DMS114 treated with DMSO at 0.1 percent for 48 hours (cell line): ENCODE results near the gene LRRC2.

Source experiments
- DNase-seq: peaks from one replicate; lab custom pipeline; 2025; ENCODE audit not compliant: unreplicated experiment; lab: John Stamatoyannopoulos, UW

LRRC2 gene

DNA sequence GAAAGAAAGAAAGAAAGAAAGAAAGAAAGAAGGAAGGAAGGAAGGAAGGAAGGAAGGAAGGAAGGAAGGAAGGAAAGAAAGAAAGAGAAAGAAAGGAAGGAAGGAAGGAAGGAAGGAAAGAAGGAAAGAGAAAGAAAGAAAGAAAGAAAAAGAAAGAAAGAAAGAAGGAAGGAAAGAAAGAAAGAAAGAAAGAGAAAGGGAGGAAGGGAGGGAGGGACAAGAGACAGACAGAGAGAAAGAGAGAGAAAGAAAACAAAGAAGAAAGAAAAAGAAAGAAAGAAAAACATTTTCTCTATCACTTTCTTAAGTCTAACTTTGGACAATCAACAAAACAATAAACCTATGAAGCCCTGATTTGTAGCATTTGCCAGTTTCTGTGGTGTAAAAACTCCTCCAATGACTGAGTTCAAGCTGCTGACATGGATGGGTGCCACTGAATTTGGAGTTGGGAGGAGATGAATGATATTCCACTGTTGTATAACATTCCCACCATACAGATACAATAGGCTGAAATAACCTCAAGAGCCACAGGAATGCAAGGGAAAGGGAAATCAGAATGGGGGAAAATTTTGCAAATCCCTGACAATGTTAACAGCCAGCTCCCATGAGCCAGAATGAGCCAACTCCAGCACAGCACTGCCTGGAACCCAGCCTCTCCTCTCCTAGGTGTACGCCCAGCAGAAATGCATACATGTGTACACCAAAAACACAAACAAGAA, 83.3 kb downstream of the LRRC2 start:
- DNase-seq: no peak

DNA sequence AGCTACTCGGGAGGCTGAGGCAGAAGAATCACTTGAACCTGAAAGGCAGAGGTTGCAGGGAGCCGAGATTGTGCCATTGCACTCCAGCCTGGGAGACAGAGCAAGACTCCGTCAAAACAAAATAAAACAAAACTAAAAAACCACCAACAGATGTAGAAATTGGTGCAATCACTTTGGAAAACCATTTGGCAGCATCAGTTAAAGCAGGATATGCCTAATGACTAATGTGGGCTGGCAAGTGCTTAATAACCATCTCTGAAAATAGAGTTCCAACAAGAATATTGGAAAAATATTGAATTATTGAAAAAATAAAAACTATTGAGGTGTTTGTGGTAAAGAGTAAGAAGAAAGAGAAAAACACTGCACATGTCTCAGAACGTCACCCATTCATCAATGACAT, 84.5 kb downstream of the LRRC2 start:
- no peak for DNase-seq

DNA sequence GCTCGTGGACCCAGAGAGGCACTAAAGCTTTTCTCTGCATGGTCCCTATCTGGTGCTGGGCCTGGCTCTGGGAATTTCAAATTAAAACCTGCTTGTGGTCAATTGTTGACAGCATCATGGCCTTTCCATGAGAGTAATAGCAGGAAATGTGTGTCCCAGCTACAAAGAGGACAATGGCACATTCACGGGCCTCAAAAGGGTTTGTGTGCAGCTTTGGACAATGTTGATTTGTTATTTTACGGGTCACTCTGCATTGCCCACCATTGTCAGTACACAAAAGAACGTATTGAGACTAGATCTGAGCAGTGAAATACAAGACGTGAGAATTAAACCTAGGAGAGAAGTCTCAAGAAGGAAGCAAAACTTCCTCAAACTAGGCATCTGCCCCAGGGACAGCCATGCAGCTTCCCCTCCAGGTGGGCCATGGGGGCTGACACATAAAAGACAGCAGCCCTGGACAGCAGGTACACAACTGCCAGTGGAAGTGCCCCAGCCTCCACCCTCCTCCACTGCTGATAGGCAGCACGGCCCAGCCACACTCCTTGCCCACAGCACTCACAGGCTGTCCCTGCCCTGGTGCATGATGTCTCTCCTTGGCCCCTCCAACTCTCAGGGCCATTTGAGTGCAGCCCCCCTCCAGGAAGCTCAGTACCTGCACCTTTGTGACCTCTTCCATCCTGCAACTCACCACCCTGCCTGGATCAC, 85.5 kb downstream of the LRRC2 start:
- no peak for DNase-seq

DNA sequence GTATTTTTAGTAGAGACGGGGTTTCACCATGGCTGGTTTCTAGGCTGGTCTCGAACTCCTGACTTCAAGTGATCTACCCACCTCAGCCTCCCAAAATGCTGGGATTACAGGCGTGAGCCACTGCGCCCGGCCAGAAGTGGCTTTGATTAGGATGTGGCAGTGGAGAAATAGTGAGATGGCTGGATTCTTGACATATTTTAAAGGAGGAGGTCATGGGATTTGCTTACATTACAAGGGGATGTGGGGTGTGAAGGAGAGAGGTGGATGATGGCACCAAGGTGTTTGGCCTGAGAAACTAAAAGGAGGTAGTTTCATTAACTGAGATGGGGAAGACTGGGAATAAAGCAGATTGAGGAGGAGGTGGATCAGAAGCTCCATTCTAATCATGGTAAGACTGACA, 86.4 kb downstream of the LRRC2 start:
- DNase-seq: no peak

DNA sequence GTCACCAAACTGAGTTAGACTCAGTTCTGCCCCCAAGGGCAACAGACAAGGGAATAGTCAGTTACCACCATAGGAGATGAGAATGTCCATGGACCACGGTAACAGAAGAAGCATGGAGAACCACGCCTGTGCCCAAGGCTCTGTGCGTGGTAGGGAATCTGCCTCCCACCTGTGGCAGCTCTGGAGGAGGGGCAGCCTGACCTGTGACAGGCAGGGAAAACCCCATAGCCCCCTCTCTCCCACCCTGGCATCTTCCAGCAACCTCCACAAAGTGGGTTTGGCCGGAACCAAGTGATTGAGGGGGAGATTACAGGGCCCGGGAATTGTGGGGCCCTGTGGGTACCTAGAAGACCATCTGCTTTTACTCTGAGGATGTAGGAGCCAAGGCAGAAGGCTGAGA, 87.1 kb downstream of the LRRC2 start:
- DNase-seq: no peak

DNA sequence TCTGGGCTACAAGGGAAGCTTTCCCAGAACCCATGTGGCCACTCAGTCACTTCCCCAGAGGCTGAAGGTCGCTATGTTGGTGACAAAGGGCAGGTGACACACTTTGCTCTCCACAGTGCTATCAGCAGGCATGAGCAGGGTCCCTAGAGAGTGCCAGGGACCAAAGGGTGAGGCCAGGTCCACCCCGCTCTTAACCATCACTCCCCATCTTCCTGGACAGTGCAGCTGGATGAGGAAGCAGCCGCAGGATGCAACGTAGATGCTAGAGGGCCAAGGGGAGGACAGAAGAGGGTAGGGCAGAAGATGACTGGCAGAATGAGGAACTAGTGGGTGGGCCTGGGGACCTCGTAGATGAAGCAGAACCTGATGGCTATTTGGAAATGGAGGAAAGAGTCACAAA, 87.8 kb downstream of the LRRC2 start:
- DNase-seq: no peak

DNA sequence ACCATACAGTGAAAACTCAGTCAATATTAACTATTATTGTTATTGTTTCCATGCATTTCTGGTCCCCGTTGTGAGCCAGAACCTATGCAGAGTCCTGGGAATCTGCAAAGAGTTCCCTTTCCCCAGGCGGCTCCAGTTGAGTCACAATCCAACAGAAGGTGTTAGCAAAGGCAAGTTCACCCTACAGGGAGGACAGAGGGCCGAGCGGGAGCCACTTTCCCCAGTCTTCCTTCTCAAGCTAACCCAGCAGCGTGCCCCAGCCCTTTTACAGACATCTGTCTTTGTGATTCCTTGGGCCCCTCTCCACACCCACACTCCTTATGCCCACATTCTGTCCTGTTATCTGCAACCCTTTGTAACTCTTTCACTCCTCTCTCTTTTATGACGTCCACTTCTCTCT, 88.3 kb downstream of the LRRC2 start:
- no peak for DNase-seq

DNA sequence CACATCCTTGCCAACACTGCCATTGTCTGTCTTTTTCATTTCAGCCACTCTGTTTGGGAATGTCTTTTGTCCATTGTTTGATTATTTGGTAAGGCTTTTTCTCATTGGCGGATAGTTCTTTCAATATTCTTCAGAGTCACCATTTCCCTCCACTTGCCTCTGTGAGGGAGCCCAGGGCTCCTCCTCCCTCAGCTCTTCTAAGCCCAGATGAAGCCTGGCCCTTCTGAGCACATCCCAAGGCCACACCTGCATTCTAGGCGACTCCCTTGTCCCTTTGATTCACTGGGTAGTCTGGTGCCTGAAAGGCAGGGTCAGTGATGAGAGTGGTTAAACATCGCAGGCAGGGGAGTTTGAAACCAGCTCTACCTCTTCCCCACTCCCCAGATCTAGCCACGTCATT, 89.0 kb downstream of the LRRC2 start:
- no peak for DNase-seq

DNA sequence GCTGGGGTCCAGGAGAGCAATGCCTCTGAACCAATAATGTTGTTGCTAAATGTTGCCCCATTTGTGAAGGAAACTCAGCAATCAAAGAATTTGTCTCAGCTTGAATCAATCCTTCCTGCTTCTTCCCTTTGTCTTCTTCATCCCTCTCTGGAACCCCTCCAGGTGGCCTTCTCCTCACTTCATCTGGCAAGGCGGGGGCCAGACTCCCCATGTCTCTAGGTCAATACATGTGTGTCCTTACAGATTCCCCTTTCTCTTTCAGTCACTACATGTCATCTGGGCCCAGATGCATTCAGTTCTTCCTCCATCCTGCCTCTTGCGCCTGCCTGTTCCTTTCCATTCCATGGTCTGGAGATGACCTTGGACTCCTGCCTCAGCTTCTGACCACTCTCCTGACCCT, 93.4 kb downstream of the LRRC2 start:
- no peak for DNase-seq

DNA sequence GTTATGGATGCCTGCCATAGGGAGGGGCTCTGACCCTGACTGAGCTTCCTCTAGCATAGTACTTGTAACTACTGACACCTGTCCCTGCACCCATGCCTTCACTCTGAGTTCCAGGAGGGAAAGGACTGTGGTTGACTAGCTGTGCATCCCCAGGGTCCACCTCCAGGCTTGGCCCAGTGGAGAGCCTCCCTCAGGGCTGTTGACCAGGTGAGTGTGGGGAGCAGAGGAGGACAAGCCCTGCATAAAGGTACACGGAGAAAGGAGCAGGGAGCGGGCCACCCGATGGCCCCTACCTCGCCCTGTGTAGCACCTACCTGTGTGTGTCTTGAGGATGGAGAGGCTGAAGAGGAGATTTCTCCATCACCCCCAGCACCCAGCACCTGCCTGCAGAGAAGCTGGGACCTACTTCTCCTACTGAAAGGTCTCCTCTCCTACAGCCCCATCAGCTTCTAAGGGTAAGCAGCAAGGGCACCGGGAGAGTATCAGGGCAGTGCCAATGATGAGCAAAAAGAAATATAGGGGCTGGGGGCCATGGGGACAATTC, 94.7 kb downstream of the LRRC2 start:
- DNase-seq: no peak

DNA sequence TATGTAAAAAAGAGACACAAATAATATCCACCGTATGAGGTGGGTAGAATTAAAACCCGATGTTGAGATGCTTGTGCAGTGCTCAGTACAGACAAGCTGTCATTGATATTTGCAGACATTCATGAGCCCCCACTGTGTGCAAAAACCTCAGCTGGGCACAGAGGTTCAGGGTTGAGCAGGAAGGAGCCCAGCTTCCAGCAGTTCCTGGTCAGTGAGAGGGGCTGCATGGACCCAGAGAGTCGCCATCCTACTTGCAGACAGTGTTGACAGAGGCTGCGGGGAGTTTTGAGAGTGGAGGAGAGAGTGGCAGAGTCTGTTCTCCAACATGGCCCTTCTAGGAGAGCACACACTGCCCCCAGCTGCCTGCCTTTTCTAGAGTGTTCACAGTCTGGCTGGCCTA, 95.3 kb downstream of the LRRC2 start:
- DNase-seq: no peak

DNA sequence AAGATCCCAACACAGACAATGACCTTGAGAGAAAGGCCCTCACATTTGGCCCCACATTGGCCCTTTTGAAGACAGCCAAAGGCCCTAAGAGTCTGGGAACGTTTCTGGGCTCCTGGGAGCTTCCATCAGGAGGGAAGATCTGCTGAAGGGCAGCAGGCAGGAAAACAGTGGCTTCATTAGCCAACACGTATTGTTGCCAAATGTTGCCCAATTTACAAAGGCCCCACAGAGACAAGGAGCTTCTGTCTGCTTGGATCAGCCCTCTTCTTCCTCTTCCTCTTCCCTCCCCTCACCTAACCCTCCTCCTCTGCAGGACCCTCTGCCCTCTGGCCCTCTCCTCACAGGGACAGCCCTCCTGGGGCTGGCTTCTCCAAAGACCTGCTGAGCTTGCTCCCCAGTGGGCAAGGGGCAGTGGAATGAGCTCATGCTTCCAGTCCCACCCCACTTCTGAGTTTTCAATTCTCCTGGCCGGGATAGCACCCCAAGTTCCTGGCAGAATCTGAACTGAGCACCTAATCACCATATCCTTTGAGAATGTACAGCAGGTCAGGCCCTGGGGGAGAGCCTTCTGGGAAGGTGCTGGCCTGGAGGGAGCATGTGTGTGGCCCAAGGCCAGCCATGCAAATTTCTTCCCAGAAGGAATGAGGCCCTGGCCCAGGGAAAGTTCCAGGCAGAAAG, 96.3 kb downstream of the LRRC2 start:
- DNase-seq: no peak

DNA sequence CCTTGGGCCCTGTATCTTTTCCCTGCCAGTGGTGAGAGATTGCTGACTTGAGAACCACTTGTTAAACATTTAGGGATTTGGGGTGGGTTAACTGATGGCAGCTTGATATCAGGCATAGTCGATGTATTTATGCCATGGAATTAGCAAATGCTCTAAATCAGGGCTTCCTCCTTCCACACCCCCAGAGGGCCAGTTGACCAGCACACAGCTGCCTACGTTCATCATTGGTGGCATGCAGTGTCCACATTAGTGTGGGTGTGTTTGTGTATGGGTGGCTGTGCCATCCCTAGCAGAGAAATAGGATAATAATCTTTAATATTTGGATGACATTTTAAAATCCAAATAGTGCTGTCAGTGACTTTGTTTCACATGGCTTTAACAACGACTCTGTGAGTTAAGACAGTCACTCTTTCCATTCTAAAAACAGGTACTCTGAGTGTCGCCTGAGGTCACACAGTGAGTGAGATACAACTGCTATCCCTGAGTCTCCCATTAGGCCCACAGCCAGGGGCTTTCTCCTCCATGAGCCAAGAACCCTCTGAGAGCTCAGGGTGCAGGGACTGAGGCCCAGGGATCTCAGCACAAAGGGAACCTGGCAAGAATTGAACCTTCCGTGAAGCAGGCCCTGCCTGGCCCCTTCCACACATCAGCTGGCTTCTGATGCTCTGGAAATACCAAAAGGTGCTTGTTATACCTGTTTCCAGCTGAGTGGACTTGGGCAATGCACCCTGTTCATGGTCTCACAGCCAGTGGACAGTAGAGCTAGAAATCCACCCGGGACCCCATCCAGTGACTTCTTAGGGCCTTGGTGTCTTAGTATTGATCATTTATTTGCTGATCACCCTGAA, 97.1 kb downstream of the LRRC2 start:
- no peak for DNase-seq

DNA sequence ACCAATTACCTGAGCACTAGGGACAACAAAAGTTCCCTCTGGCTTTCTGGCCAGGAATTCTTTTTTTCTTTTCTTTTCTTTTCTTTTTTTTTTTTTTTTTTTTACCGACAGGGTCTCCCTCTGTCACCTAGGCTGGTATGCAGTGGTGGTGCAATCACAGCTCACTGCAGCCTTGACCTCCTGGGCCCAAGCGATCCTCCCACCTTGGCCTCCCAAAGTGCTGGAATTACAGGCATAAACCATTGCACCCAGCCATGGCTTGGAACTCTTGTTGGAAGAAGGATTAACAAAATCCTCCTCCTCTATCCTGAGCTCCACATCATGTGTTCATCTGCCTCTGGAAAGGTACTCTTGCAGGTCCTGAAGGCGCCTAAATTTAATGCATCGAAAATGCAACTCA, 98.5 kb downstream of the LRRC2 start:
- DNase-seq: no peak

DNA sequence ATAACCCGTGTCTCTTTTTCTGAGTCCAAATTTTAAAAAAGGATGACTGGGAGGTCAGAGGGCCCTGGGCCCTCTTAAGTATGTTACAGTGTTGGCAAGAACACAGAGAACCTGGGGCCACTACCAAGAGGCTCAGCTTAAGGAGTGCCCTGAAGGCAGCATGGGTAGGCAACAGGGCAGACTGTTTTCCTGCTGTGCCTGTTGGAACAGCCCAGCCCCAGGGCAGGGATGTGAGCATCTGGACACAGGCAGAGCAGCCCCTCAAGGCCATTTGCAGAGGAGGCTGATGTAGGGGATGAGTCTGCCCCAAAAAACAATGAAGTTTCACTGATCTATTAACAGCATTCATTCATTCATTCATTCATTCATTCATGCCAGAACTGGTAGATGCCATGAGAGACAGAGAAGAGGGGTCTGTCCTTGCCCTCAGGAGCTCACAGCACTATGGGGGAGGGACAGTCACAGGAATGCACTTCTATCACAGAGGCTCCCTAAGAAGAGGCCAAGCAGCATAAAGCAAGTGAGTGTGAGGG, 99.2 kb downstream of the LRRC2 start:
- DNase-seq: no peak

DNA sequence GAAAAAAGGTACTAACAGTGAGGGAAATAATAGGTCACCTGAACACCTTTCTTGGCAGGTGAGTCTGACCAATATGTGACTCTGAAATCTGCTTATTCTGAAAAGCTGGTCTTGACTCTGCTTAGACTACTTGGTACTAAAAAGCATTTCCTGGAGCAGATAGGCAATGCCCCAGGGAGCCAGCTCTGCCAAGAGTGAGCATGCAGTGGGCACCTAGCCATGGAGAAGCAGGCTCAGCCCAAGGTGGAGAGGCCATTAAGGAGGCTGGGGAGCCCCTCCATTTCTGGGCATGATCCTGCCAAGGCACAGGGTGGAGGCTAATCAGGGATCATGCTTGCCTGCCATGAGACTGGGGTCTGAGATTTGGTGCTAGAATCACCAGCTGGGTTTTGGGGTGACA, 99.8 kb downstream of the LRRC2 start:
- DNase-seq: no peak
